ENCODE results near the gene RARRES2.

The RARRES2 gene

GRCh38 chr7:150377196-150377595 lies 35.8 kb upstream of the RARRES2 start:
- no peak for DNase-seq (ENCODE audit: low spot score)
- FAIRE-seq, result no peak

DNA sequence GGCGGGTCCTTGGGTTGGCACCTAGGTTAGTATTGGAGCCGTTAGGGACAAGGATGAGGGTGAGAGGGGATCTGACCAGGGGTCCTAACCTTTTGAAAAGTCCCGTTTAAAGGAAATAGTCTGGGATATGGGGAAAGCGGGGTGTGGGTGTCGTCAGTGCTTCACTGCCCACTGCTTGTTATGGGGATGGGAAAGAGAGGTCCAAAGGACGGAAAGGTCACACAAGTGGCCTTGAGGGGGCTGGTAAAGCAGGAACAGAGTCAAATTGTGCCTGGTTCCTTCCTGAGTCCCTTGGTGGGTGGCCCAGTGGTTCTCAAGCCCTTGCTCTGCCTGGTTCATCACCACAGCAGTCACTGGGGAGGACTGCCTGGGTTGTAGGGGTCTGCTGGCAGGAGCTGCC lies 35.1 kb upstream of the RARRES2 start:
- no peak for DNase-seq (ENCODE audit: low spot score)
- FAIRE-seq, result no peak

GRCh38 chr7:150375662-150376521 lies 34.5 kb upstream of the RARRES2 start:
- no peak for FAIRE-seq

DNA sequence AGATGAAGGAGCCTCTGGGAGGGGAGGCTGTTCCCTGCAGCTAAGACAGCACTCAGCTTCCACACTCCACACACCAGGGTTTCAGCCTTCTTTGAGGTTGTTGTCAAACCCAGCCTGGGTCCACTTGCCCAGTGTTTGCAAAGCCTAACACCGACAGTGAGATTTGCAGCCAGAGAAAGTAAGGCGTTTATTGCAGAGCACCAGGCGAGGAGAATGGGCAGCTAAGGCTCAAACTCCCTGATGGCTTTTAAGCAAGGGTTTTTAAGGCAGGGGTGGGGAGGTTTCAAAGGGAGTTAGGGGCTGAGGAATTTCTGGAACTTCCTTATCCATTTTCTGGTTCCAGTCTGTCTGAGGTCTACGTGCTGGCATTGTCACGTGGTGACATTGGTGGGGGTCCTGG lies 33.0 kb upstream of the RARRES2 start:
- DNase-seq (ENCODE audit: low spot score) (no peak), FAIRE-seq (no peak)

More at GRCh38 chr7:150375662-150376521, 34.5 kb upstream of the RARRES2 start:
- DNase-seq (ENCODE audit: low spot score), result no peak

- FAIRE-seq (no peak), DNase-seq (ENCODE audit: low spot score) (no peak)
Observed at GRCh38 chr7:150374026-150374425, 32.6 kb upstream of the RARRES2 start.

DNA sequence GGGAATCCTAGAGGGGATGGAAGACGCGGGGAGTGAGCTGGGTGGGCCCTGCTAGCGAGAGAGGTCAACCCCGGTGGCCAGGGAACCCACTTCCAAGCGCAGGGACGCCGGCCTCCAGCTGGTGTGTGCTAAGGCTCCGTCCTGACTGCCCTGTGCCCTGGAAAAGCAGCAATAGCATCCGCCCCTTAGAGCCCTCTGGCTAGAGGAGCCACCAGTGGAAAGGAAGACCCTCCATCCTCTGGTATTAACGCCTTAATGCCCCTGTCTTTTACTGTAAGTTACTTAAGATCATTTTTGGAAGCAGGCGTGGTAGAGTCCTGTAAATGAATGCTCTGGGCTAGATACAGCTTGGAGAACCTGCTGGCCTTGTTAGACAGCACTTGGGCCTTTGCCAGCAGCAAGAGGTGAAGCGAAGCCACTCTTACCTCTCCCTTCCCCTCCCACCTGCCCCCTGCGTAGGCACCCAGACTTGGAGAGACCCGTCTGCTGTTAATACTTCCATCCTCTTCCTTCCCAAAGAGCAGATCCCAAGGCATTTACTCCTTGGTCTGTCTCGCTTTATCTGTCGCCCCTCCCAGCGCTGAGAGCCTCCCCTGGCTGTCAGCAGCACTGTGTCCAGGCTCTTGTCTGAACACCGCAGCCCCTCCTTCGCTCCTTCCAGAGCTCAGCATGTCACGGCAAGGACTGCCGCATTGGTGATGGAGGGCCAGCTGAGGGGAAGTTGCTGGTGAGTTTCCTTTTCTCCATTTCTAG lies 31.8 kb upstream of the RARRES2 start:
- DNase-seq (ENCODE audit: low spot score) (no peak), FAIRE-seq (no peak)

GRCh38 chr7:150372271-150373048 lies 31.0 kb upstream of the RARRES2 start:
- no peak for DNase-seq (ENCODE audit: low spot score)
- no peak for FAIRE-seq

GRCh38 chr7:150371996-150372270 lies 30.5 kb upstream of the RARRES2 start:
- no peak for FAIRE-seq

GRCh38 chr7:150371131-150371995 lies 29.9 kb upstream of the RARRES2 start:
- FAIRE-seq (no peak), DNase-seq (ENCODE audit: low spot score) (no peak)

More at GRCh38 chr7:150371996-150372270, 30.5 kb upstream of the RARRES2 start:
- DNase-seq (ENCODE audit: low spot score), result no peak

GRCh38 chr7:150370612-150371071 lies 29.2 kb upstream of the RARRES2 start:
- FAIRE-seq (no peak), DNase-seq (ENCODE audit: low spot score) (peak; percentile 80)

DNA sequence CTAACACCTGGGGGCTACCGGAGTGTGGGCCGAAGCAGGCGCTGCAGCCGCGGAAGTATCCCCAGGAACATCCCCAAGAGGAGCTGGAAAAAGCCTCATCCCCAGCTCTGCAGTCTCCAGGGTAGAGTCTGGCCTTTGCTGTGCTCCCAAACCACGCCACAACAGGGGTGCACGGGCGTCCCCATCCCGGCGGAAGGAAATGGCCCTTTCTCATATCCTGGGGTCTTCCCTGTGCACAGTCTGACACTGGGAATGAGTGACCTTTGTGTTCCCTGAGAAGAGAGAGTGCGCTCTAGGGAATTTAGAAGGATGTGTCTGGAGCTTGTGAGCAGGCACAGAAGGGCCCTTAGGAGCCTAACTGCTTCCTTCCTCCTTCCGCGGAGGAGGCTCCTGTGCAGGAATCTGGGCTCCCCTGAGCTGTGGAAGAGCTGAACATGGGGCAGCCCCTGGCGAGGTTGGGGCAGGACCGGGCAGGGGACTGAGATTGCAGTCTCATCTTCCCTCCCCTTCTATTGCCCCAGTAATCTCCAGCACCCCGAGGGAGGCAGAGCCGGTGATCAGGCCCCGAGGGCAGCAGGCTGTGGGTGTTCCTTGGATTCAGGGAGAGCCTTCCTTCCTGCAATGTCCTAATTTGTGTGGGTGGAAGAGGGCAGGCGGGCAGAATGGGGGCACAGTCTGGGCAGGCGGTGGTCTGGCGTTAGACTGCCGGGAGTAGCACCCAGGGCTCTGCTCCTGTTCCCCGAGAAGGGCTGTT lies 28.5 kb upstream of the RARRES2 start:
- DNase-seq (ENCODE audit: low spot score) (no peak), FAIRE-seq (no peak)

GRCh38 chr7:150368884-150369747 lies 27.7 kb upstream of the RARRES2 start:
- DNase-seq (ENCODE audit: low spot score), result peak; percentile 89
- peak; percentile 79 for FAIRE-seq

DNA sequence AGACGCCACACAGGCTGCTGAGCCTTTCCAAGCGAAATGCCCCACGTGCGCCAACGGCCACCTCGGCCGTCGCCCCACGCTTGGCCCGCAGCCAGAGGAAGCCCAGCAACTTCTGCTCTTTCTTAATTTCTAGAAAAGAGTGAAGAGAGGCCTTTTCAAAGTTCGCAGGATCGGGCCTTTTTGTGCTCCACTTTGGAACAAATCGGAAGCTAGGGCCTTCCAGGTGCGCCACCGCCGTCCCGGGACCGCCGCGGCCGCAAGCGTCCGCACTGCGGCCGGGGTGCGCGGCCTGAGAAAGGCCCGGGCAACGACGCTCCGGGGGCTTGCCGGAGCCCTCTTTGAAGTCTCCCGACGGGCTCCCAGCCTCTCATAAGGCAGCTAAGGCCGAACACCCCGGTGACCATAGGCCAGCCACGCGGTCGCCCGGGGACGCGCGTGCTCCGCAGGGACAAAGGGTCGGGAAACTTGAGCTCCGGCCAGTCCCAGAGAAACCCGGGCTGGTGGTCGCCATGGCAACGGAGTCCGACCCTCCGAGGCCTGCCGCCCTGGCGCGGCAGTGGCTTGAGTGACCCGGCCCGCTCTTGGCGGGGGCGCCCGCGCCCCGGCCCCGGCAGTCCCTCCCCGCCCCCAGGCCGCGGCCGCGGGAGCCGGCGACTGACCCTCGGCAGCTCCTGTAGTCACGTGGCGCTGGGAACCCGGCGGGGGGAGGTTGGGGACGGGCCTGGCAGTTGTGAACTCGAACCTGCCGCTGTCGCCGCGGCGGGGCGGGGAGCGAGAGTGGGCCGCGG lies 26.9 kb upstream of the RARRES2 start, which contains the start of gene REPIN1:
Gene REPIN1, plus strand, starts transcription at position 727 of the 788 bp plus-strand sequence. CDS start 890 bp downstream, outside the sequence.
- no peak for FAIRE-seq
- peak; percentile 79 for DNase-seq (ENCODE audit: low spot score)

- DNase-seq (ENCODE audit: low spot score) (no peak), FAIRE-seq (peak; percentile 89)
Observed at GRCh38 chr7:150367677-150368095, 26.3 kb upstream of the RARRES2 start.

DNA sequence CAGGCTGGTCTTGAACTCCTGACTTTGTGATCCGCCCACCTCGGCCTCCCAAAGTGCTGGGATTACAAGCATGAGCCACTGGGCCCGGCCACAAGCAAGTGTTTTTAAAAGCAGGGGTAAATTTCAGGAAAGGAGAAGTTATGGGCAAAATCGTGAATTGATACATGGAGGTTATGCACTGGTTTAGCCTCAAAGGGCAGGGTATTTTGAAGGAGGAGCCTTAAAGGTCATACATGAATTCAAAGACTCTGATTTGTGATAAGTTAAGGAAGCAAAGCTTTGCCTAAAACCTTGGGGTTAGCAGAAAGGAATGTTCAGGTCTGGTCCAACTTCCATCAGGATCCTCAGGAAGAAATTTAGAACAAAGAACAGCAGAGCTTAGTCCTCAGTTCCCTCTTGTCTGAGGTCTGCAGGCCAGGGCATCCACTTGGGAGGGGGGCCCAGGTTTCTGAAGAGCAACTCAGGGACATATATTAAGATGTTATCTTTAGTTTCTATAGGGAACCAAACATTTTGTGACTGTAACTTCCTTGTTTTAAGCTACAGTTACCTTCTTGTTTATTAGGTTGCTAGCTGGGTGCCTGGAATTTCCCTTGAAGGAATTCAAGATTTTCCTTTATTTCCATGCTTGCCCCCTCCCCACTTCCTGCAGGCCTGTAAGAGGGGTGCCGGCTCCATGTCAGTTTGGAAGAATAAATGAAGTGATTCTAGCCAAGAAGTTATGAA lies 24.4 kb upstream of the RARRES2 start:
- no peak for DNase-seq (ENCODE audit: low spot score)
- no peak for FAIRE-seq

- FAIRE-seq, result no peak
- DNase-seq (ENCODE audit: low spot score), result no peak
Observed at GRCh38 chr7:150365194-150365593, 23.8 kb upstream of the RARRES2 start.

- DNase-seq (ENCODE audit: low spot score), result no peak
- FAIRE-seq, result no peak
Observed at GRCh38 chr7:150363872-150364271, 22.4 kb upstream of the RARRES2 start.

GRCh38 chr7:150363370-150363769 lies 21.9 kb upstream of the RARRES2 start:
- FAIRE-seq (no peak), DNase-seq (ENCODE audit: low spot score) (no peak)
